WTC11 (cell line): ENCODE measurements around the gene INTS11. TPM values are rescaled to one million over a fixed set of nuclear protein-coding genes. Genes with fewer than 3 reads are reported as not detected.

Experiments
- ATAC-seq: fragments of 200-7000 bp; cut with Tn5 transposase; 2 replicates; pipeline ENCODE4 v1.10.0; 2021; ENCODE audit warnings: mild to moderate bottlenecking, moderate library complexity
- CTCF ChIA-PET: fragments of 300-600 bp; sonication (Branson Sonifier 250); formaldehyde crosslinking; loops from one replicate; lab custom pipeline; 2021; ENCODE audit warnings: antibody characterized with exemption; lab: Charles Lee
- POLR2A ChIA-PET: fragments of 350-600 bp; sonication (Branson Sonifier 250); formaldehyde crosslinking; loops from one replicate; lab custom pipeline; 2021; ENCODE audit warnings: antibody characterized with exemption; lab: Charles Lee
- DNase-seq: peaks from one replicate; pipeline ENCODE4 v3.0.0; 2021; ENCODE audit warnings: low spot score
- H3K27ac Mint-ChIP-seq: 2 replicates; pipeline ENCODE4 v1.8.0; 2021; ENCODE audit warnings: mixed read lengths
- H3K27me3 Mint-ChIP-seq: 2 replicates; pipeline ENCODE4 v1.8.0; 2021; ENCODE audit warnings: low read depth, mild to moderate bottlenecking, moderate library complexity, mixed read lengths
- H3K36me3 Mint-ChIP-seq: 2 replicates; pipeline ENCODE4 v1.8.0; 2021; ENCODE audit warnings: mixed read lengths
- H3K4me1 Mint-ChIP-seq: 2 replicates; pipeline ENCODE4 v1.8.0; 2022; ENCODE audit warnings: mixed read lengths
- H3K4me3 Mint-ChIP-seq: 2 replicates; pipeline ENCODE4 v1.8.0; 2021; ENCODE audit warnings: mild to moderate bottlenecking, moderate library complexity, mixed read lengths
- H3K9me3 Mint-ChIP-seq: 2 replicates; pipeline ENCODE4 v1.8.0; 2021; ENCODE audit warnings: mixed read lengths
- CBFB ChIP-seq: sonication (generic); formaldehyde crosslinking; IDR thresholded peaks from 2 replicates; pipeline ENCODE4 v1.8.1; 2022; ENCODE audit warnings: mild to moderate bottlenecking, low read depth, missing genetic modification reagents
- CREB1 ChIP-seq: sonication (generic); formaldehyde crosslinking; IDR thresholded peaks from 2 replicates; pipeline ENCODE4 v1.8.0; 2023; ENCODE audit warnings: mild to moderate bottlenecking, missing genetic modification reagents
- CREM ChIP-seq: sonication (generic); formaldehyde crosslinking; IDR thresholded peaks from 2 replicates; pipeline ENCODE4 v1.8.1; 2022; ENCODE audit warnings: mild to moderate bottlenecking, missing genetic modification reagents, moderate library complexity
- ESRRA ChIP-seq: sonication (generic); formaldehyde crosslinking; IDR thresholded peaks from 2 replicates; pipeline ENCODE4 v1.8.1; 2022; ENCODE audit warnings: mild to moderate bottlenecking, missing genetic modification reagents, borderline replicate concordance
- FOXJ3 ChIP-seq: sonication (generic); formaldehyde crosslinking; IDR thresholded peaks from 2 replicates; pipeline ENCODE4 v1.9.0; 2021; ENCODE audit warnings: missing genetic modification reagents, mild to moderate bottlenecking, borderline replicate concordance
- GABPB1 ChIP-seq: sonication (generic); formaldehyde crosslinking; IDR thresholded peaks from 2 replicates; pipeline ENCODE4 v1.8.1; 2023; ENCODE audit warnings: mild to moderate bottlenecking, missing genetic modification reagents
- GRHL2 ChIP-seq: fragments of 250-450 bp; sonication (Bioruptor Pico); IDR thresholded peaks from 2 replicates; pipeline ENCODE4 v1.8.0; 2022; ENCODE audit warnings: mild to moderate bottlenecking, moderate library complexity; ENCODE audit not compliant: insufficient replicate concordance, severe bottlenecking
- IRF1 ChIP-seq: sonication (generic); formaldehyde crosslinking; IDR thresholded peaks from 2 replicates; pipeline ENCODE4 v1.8.0; 2023; ENCODE audit warnings: missing genetic modification reagents
- MYBL2 ChIP-seq: sonication (generic); formaldehyde crosslinking; IDR thresholded peaks from 2 replicates; pipeline ENCODE4 v1.8.1; 2023; ENCODE audit warnings: mild to moderate bottlenecking, moderate library complexity, missing genetic modification reagents
- NR1H2 ChIP-seq: sonication (generic); formaldehyde crosslinking; IDR thresholded peaks from 2 replicates; pipeline ENCODE4 v1.9.0; 2021; ENCODE audit warnings: mild to moderate bottlenecking, moderate library complexity, missing genetic modification reagents
- RELA ChIP-seq: sonication (generic); formaldehyde crosslinking; IDR thresholded peaks from 2 replicates; pipeline ENCODE4 v1.8.1; 2022; ENCODE audit warnings: missing genetic modification reagents, mild to moderate bottlenecking, borderline replicate concordance
- STAT6 ChIP-seq: sonication (generic); formaldehyde crosslinking; conservative IDR thresholded peaks from 2 replicates; pipeline ENCODE4 v1.8.1; 2023; ENCODE audit warnings: mild to moderate bottlenecking, low read depth, missing genetic modification reagents, moderate library complexity
- TP53 ChIP-seq: sonication (generic); formaldehyde crosslinking; IDR thresholded peaks from 2 replicates; pipeline ENCODE4 v1.8.1; 2023; ENCODE audit warnings: mild to moderate bottlenecking, missing genetic modification reagents
- ZNF281 ChIP-seq: sonication (generic); formaldehyde crosslinking; IDR thresholded peaks from 2 replicates; pipeline ENCODE4 v1.8.0; 2023; ENCODE audit warnings: mild to moderate bottlenecking, missing genetic modification reagents
- ZNF512 ChIP-seq: sonication (generic); formaldehyde crosslinking; IDR thresholded peaks from 2 replicates; pipeline ENCODE4 v1.8.1; 2022; ENCODE audit warnings: missing genetic modification reagents, borderline replicate concordance
- total RNA-seq: library from RNA; stranded (reverse); gene quantifications from 3 replicates; pipeline ENCODE4 v1.2.3, GENCODE V29; 2021
- TF ChIP-seq, protein P1 (sequence below): sonication (generic); formaldehyde crosslinking; IDR thresholded peaks from 2 replicates; pipeline ENCODE4 v1.8.1; 2022; ENCODE audit warnings: mild to moderate bottlenecking, moderate library complexity, missing genetic modification reagents
- TF ChIP-seq, protein P2 (sequence below): sonication (generic); formaldehyde crosslinking; IDR thresholded peaks from 2 replicates; pipeline ENCODE4 v1.8.0; 2022; ENCODE audit warnings: mild to moderate bottlenecking, missing genetic modification reagents
- TF ChIP-seq, protein P3 (sequence below): fragments of 250-450 bp; sonication (Bioruptor Pico); IDR thresholded peaks from 2 replicates; pipeline ENCODE4 v1.9.0; 2021; ENCODE audit warnings: moderate library complexity, mild to moderate bottlenecking, inconsistent platforms, borderline replicate concordance
- TF ChIP-seq, protein P4 (sequence below): sonication (generic); formaldehyde crosslinking; IDR thresholded peaks from 2 replicates; pipeline ENCODE4 v1.8.1; 2023; ENCODE audit warnings: mild to moderate bottlenecking, missing genetic modification reagents, moderate library complexity

Gene INTS11
- total RNA-seq, 1 experiment from 2014 or later = 170 TPM

DNA sequence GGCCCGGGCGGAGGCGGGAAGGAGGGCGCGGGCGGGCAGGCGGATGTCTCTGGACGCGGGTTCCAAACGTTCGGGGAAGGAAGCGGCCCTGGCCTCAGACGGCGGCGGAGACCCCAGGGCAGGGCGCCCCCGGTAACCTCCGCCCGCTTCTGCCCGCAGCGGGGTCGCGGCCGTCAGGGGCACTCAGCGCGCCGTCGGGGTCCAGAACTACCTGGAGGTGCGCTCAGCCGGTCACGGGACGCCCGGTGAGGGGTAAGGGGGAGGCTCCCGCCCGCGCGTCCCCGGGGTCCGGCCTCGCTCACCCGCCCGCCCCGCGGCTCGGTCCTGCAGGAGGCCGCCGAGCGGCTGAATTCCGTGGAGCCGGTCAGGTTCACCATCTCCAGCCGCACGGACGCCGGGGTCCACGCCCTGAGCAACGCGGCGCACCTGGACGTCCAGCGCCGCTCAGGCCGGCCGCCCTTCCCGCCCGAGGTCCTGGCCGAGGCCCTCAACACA is 15.7 kb downstream of the INTS11 start (continued):
- TF ChIP-seq IRF1 (peak; percentile 13; the same call in 1 of the 2 replicates), CREM (CRISPR knock-in tag) (no peak), RELA (CRISPR knock-in tag) (peak; percentile 21; the same call in 1 of the 2 replicates), CREB1 (CRISPR knock-in tag) (no peak), ZNF281 (no peak), MYBL2 (CRISPR knock-in tag) (peak; percentile 15; the same call in 1 of the 2 replicates), TP53 (CRISPR knock-in tag) (0 out of 2 replicates have a peak, but pooled peaks have one; percentile 42), STAT6 (CRISPR knock-in tag) (no peak)
- TF ChIP-seq, protein P1, sequence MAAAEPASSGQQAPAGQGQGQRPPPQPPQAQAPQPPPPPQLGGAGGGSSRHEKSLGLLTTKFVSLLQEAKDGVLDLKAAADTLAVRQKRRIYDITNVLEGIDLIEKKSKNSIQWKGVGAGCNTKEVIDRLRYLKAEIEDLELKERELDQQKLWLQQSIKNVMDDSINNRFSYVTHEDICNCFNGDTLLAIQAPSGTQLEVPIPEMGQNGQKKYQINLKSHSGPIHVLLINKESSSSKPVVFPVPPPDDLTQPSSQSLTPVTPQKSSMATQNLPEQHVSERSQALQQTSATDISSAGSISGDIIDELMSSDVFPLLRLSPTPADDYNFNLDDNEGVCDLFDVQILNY (CRISPR knock-in tag) = no peak
- TF ChIP-seq, protein P2, sequence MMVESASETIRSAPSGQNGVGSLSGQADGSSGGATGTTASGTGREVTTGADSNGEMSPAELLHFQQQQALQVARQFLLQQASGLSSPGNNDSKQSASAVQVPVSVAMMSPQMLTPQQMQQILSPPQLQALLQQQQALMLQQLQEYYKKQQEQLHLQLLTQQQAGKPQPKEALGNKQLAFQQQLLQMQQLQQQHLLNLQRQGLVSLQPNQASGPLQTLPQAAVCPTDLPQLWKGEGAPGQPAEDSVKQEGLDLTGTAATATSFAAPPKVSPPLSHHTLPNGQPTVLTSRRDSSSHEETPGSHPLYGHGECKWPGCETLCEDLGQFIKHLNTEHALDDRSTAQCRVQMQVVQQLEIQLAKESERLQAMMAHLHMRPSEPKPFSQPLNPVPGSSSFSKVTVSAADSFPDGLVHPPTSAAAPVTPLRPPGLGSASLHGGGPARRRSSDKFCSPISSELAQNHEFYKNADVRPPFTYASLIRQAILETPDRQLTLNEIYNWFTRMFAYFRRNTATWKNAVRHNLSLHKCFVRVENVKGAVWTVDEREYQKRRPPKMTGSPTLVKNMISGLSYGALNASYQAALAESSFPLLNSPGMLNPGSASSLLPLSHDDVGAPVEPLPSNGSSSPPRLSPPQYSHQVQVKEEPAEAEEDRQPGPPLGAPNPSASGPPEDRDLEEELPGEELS (CRISPR knock-in tag) = no peak
- TF ChIP-seq, all 79 proteins: peak for 6

- POLR2A ChIA-PET = no interaction called here
- Mint-ChIP-seq H3K9me3 (no peaks in the 10 kb centered on the region), H3K4me1 (peaks cover 21% of the 10 kb centered on the region), H3K27ac (0 out of 2 replicates have a peak within 1 kb of the TSS, but pooled peaks have one; percentile 32), H3K27me3 (peaks cover 6% of the 10 kb centered on the region; the same call in 1 of the 2 replicates), H3K4me3 (peak within 1 kb of the TSS; percentile 71), H3K36me3 (peaks cover 5% of the 10 kb centered on the region; the same call in 1 of the 2 replicates)
- CTCF ChIA-PET = interaction anchor here (0.5 kb wide), 1 partner anchor 191 kb away, joined by 3 read pairs; no protein-coding TSS in a partner anchor
- DNase-seq (peak; percentile 82), ATAC-seq (peak; percentile 40)
- TF ChIP-seq ZNF512 (CRISPR knock-in tag) (no peak), GRHL2 (no peak), FOXJ3 (CRISPR knock-in tag) (no peak), ESRRA (CRISPR knock-in tag) (peak; percentile 79; the same call in 1 of the 2 replicates), GABPB1 (CRISPR knock-in tag) (peak; percentile 17; the same call in 1 of the 2 replicates), NR1H2 (CRISPR knock-in tag) (no peak), MYBL2 (CRISPR knock-in tag) (peak; percentile 5; the same call in 1 of the 2 replicates), CBFB (no peak)
- TF ChIP-seq, protein P3, sequence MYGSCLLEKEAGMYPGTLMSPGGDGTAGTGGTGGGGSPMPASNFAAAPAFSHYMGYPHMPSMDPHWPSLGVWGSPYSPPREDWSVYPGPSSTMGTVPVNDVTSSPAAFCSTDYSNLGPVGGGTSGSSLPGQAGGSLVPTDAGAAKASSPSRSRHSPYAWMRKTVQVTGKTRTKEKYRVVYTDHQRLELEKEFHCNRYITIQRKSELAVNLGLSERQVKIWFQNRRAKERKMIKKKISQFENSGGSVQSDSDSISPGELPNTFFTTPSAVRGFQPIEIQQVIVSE (CRISPR knock-in tag) = no peak
- TF ChIP-seq, protein P1 (CRISPR knock-in tag) = peak; percentile 52; the same call in 1 of the 2 replicates
- TF ChIP-seq, protein P4, sequence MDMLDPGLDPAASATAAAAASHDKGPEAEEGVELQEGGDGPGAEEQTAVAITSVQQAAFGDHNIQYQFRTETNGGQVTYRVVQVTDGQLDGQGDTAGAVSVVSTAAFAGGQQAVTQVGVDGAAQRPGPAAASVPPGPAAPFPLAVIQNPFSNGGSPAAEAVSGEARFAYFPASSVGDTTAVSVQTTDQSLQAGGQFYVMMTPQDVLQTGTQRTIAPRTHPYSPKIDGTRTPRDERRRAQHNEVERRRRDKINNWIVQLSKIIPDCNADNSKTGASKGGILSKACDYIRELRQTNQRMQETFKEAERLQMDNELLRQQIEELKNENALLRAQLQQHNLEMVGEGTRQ = peak; percentile 31; the same call in 1 of the 2 replicates
Measured at GRCh38 chr1:1307923-1308755, 16.3 kb downstream of the INTS11 start, which contains the start of the genes ACAP3 and PUSL1. ACAP3 (minus strand) TSS chr1:1307930; CDS start chr1:1307815, 115 bp downstream. PUSL1 (plus strand) TSS chr1:1308597; CDS start chr1:1308644, 47 bp downstream.
